Mesendoderm (in vitro differentiated cells): ENCODE measurements around the gene SPECC1.

Experiments
- DNase-seq: peaks from one replicate; pipeline ENCODE4 v3.0.0; 2013
- H2AK5ac ChIP-seq: 2 replicates; pipeline ENCODE4 v1.6.1; 2013; ENCODE audit warnings: low read length, inconsistent platforms
- H2BK120ac ChIP-seq: 2 replicates; pipeline ENCODE4 v1.6.1; 2013; ENCODE audit warnings: low read depth, mild to moderate bottlenecking, low read length, moderate library complexity, mixed read lengths
- H2BK15ac ChIP-seq: replicated peaks from 2 replicates; pipeline ENCODE4 v1.6.1; 2013; ENCODE audit warnings: low read depth, mild to moderate bottlenecking, moderate library complexity
- H2BK5ac ChIP-seq: 2 replicates; pipeline ENCODE4 v1.6.1; 2013; ENCODE audit warnings: low read length, inconsistent platforms
- H3K18ac ChIP-seq: 2 replicates; pipeline ENCODE4 v1.6.1; 2013; ENCODE audit warnings: mild to moderate bottlenecking, low read length, mixed read lengths
- H3K23ac ChIP-seq: one replicate; pipeline ENCODE4 v1.6.1; 2013; ENCODE audit warnings: low read length
- H3K27ac ChIP-seq: 2 replicates; pipeline ENCODE4 v1.5.1; 2013; ENCODE audit warnings: low read depth, mild to moderate bottlenecking, inconsistent platforms, low read length, moderate library complexity
- H3K27me3 ChIP-seq: 2 replicates; pipeline ENCODE4 v1.6.1; 2013; ENCODE audit warnings: low read length, control low read depth, mild to moderate bottlenecking, inconsistent platforms; ENCODE audit not compliant: insufficient read depth, poor library complexity
- H3K36me3 ChIP-seq: 2 replicates; pipeline ENCODE4 v1.6.1; 2013; ENCODE audit warnings: low read length, inconsistent platforms; ENCODE audit not compliant: control insufficient read depth, insufficient read depth
- H3K4ac ChIP-seq: one replicate; pipeline ENCODE4 v1.6.1; 2013; ENCODE audit warnings: low read depth, mild to moderate bottlenecking, low read length, moderate library complexity
- H3K4me1 ChIP-seq: 2 replicates; pipeline ENCODE4 v1.6.1; 2013; ENCODE audit warnings: low read depth, low read length, inconsistent platforms; ENCODE audit not compliant: control insufficient read depth
- H3K4me2 ChIP-seq: 2 replicates; pipeline ENCODE4 v1.6.1; 2013; ENCODE audit warnings: low read length
- H3K4me3 ChIP-seq: 2 replicates; pipeline ENCODE4 v1.5.1; 2013; ENCODE audit warnings: mild to moderate bottlenecking, low read length
- H3K56ac ChIP-seq: one replicate; pipeline ENCODE4 v1.6.1; 2013; ENCODE audit warnings: low read length
- H3K79me1 ChIP-seq: 2 replicates; pipeline ENCODE4 v1.6.1; 2013; ENCODE audit warnings: low read length, inconsistent platforms
- H3K79me2 ChIP-seq: 2 replicates; pipeline ENCODE4 v1.6.1; 2013; ENCODE audit warnings: mild to moderate bottlenecking, low read length; ENCODE audit not compliant: control insufficient read depth, insufficient read depth
- H3K9ac ChIP-seq: 2 replicates; pipeline ENCODE4 v1.6.1; 2013; ENCODE audit warnings: low read length, inconsistent platforms
- H4K5ac ChIP-seq: one replicate; pipeline ENCODE4 v1.6.1; 2013; ENCODE audit warnings: low read length
- H4K8ac ChIP-seq: one replicate; pipeline ENCODE4 v1.6.1; 2013; ENCODE audit warnings: low read depth, mild to moderate bottlenecking, control low read depth, low read length, moderate library complexity
- WGBS: extraction: QIAGEN DNeasy Blood & Tissue Kit; methylation state at CpG from one replicate; pipeline ENCODE4 v1.1.7; 2013; ENCODE audit warnings: low lambda C conversion rate, missing lambda C conversion rate; ENCODE audit not compliant: insufficient coverage; ENCODE audit errors: extremely low coverage; 5-methylcytosine and 5-hydroxymethylcytosine counted together

SPECC1 gene

GRCh38 chr17:19991252-19991885 lies 17.8 kb upstream of the SPECC1 start:
- Histone ChIP-seq H4K8ac (no peak overlapping the region), H2AK5ac (no peak overlapping the region), H4K5ac (no peak overlapping the region), H3K36me3 (no peaks in the 10 kb centered on the region), H3K4me2 (no peak overlapping the region), H2BK15ac (no peak overlapping the region), H3K56ac (no peak overlapping the region), H3K27me3 (no peaks in the 10 kb centered on the region), H3K79me2 (no peaks in the 10 kb centered on the region), H3K9ac (no peak overlapping the region), H2BK5ac (no peak overlapping the region), H3K79me1 (no peaks in the 10 kb centered on the region), H3K4ac (no peak overlapping the region), H3K27ac (no peak overlapping the region), H2BK120ac (no peak overlapping the region), H3K4me1 (no peaks in the 10 kb centered on the region), H3K18ac (no peak overlapping the region), H3K4me3 (no peak overlapping the region), H3K23ac (no peak overlapping the region)
- no peak for DNase-seq
- WGBS = no CpG with 5 or more reads among the region's 4 CpGs

- H3K79me2 ChIP-seq = no peaks in the 10 kb centered on the region
- H3K56ac ChIP-seq = no peak overlapping the region
- no peak overlapping the region for H4K5ac ChIP-seq
- no CpG with 5 or more reads among the region's 24 CpGs for WGBS
- DNase-seq = peak; percentile 96
- H4K8ac ChIP-seq = no peak overlapping the region
- no peak overlapping the region for H2AK5ac ChIP-seq
- H3K4me3 ChIP-seq = no peak overlapping the region
- H3K4me2 ChIP-seq = no peak overlapping the region
- no peaks in the 10 kb centered on the region for H3K79me1 ChIP-seq
- no peak overlapping the region for H3K27ac ChIP-seq
- H2BK5ac ChIP-seq = no peak overlapping the region
- H2BK15ac ChIP-seq = no peak overlapping the region
- no peak overlapping the region for H3K18ac ChIP-seq
- H3K27me3 ChIP-seq = no peaks in the 10 kb centered on the region
- no peak overlapping the region for H3K9ac ChIP-seq
- no peak overlapping the region for H2BK120ac ChIP-seq
- no peaks in the 10 kb centered on the region for H3K36me3 ChIP-seq
- no peak overlapping the region for H3K23ac ChIP-seq
- H3K4ac ChIP-seq = no peak overlapping the region
- no peaks in the 10 kb centered on the region for H3K4me1 ChIP-seq
Measured at GRCh38 chr17:19992803-19993713, 16.1 kb upstream of the SPECC1 start.

DNA sequence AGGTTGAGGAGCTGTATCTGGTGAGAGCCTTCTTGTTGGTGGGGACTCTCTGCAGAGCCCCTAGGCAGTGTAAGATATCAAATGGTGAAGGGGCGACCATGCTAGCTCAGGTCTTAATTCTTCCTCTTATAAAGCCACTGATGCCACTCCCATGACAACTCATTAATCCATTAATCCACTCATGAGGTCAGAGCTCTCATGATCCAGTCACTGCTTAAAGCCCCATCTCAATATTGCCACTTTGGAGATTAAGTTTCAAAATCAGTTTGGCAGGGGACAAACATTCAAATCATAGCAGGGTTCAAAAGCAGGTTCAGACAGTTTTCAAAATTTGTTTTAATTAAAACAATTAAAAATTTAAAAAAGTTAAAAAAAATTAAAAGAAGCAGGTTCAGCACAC lies 13.1 kb upstream of the SPECC1 start:
- no peak overlapping the region for H2BK15ac ChIP-seq
- no peak for DNase-seq

GRCh38 chr17:19996502-19996901 lies 12.7 kb upstream of the SPECC1 start:
- Histone ChIP-seq H2BK15ac (no peak overlapping the region), H3K23ac (no peak overlapping the region), H3K4ac (no peak overlapping the region), H3K79me1 (no peaks in the 10 kb centered on the region), H2AK5ac (no peak overlapping the region), H3K79me2 (no peaks in the 10 kb centered on the region), H3K4me3 (no peak overlapping the region), H4K5ac (no peak overlapping the region), H3K4me1 (no peaks in the 10 kb centered on the region), H3K9ac (no peak overlapping the region), H3K56ac (no peak overlapping the region), H3K27me3 (no peaks in the 10 kb centered on the region), H3K27ac (no peak overlapping the region), H2BK5ac (no peak overlapping the region), H3K18ac (no peak overlapping the region), H3K4me2 (no peak overlapping the region), H3K36me3 (no peaks in the 10 kb centered on the region), H4K8ac (no peak overlapping the region), H2BK120ac (no peak overlapping the region)
- WGBS = no CpG with 5 or more reads among the region's 5 CpGs
- no peak for DNase-seq

More for the DNA sequence above, 13.1 kb upstream of the SPECC1 start:
- Histone ChIP-seq H3K4ac (no peak overlapping the region), H3K79me2 (no peaks in the 10 kb centered on the region), H3K56ac (no peak overlapping the region), H2AK5ac (no peak overlapping the region), H4K5ac (no peak overlapping the region), H3K18ac (no peak overlapping the region), H2BK5ac (no peak overlapping the region), H3K4me2 (no peak overlapping the region), H3K4me1 (no peaks in the 10 kb centered on the region), H2BK120ac (no peak overlapping the region), H3K4me3 (no peak overlapping the region), H3K79me1 (no peaks in the 10 kb centered on the region), H3K9ac (no peak overlapping the region), H3K36me3 (no peaks in the 10 kb centered on the region), H3K27me3 (no peaks in the 10 kb centered on the region), H3K23ac (no peak overlapping the region), H4K8ac (no peak overlapping the region), H3K27ac (no peak overlapping the region)
- no CpG with 5 or more reads among the region's 1 CpG for WGBS

- H3K4ac ChIP-seq = no peak overlapping the region
- no peak overlapping the region for H2BK15ac ChIP-seq
- no peak overlapping the region for H2BK120ac ChIP-seq
- peaks cover 6% of the 10 kb centered on the region for H3K27me3 ChIP-seq
- peak overlapping the region; percentile 72 for H3K4me3 ChIP-seq
- H3K18ac ChIP-seq = no peak overlapping the region
- H2AK5ac ChIP-seq = no peak overlapping the region
- no peaks in the 10 kb centered on the region for H3K79me2 ChIP-seq
- no peak overlapping the region for H4K5ac ChIP-seq
- no CpG with 5 or more reads among the region's 35 CpGs for WGBS
- no peaks in the 10 kb centered on the region for H3K36me3 ChIP-seq
- DNase-seq = peak; percentile 53
- H4K8ac ChIP-seq = no peak overlapping the region
- H3K9ac ChIP-seq = peak overlapping the region; percentile 61
- no peaks in the 10 kb centered on the region for H3K4me1 ChIP-seq
- no peak overlapping the region for H3K23ac ChIP-seq
- no peaks in the 10 kb centered on the region for H3K79me1 ChIP-seq
- no peak overlapping the region for H3K27ac ChIP-seq
- peak overlapping the region; percentile 79 for H3K56ac ChIP-seq
- H3K4me2 ChIP-seq = peak overlapping the region; percentile 100
- H2BK5ac ChIP-seq = no peak overlapping the region
Measured at GRCh38 chr17:20008242-20009051, 712 bp upstream of the SPECC1 start.
